WTC11 (cell line): ENCODE data around the gene CACNA2D3.

Source experiments
- ATF3 ChIP-seq: sonication (generic); formaldehyde crosslinking; conservative IDR thresholded peaks from 2 replicates; pipeline ENCODE4 v1.8.1; 2022; ENCODE audit warnings: mild to moderate bottlenecking, missing genetic modification reagents
- CTCF ChIP-seq: fragments of 200-600 bp; IDR thresholded peaks from 2 replicates; pipeline ENCODE4 v1.8.0; 2022; ENCODE audit warnings: antibody characterized with exemption
- ELF4 ChIP-seq: sonication (generic); formaldehyde crosslinking; IDR thresholded peaks from 2 replicates; pipeline ENCODE4 v1.8.1; 2022; ENCODE audit warnings: low read depth, mild to moderate bottlenecking, moderate library complexity, missing genetic modification reagents
- FOXP4 ChIP-seq: sonication (generic); formaldehyde crosslinking; IDR thresholded peaks from 2 replicates; pipeline ENCODE4 v1.8.0; 2022; ENCODE audit warnings: mild to moderate bottlenecking, missing genetic modification reagents
- NFYB ChIP-seq: sonication (generic); formaldehyde crosslinking; conservative IDR thresholded peaks from 2 replicates; pipeline ENCODE4 v1.8.0; 2022; ENCODE audit warnings: low read depth, missing genetic modification reagents
- NR1H2 ChIP-seq: sonication (generic); formaldehyde crosslinking; IDR thresholded peaks from 2 replicates; pipeline ENCODE4 v1.9.0; 2021; ENCODE audit warnings: mild to moderate bottlenecking, moderate library complexity, missing genetic modification reagents
- STAT6 ChIP-seq: sonication (generic); formaldehyde crosslinking; conservative IDR thresholded peaks from 2 replicates; pipeline ENCODE4 v1.8.1; 2023; ENCODE audit warnings: mild to moderate bottlenecking, low read depth, missing genetic modification reagents, moderate library complexity

- TF ChIP-seq NFYB (CRISPR knock-in tag), result no peak
- TF ChIP-seq CTCF, result no peak
- no peak for TF ChIP-seq FOXP4 (CRISPR knock-in tag)
- TF ChIP-seq NR1H2 (CRISPR knock-in tag), result no peak
- TF ChIP-seq ELF4 (CRISPR knock-in tag), result no peak
- no peak for TF ChIP-seq STAT6 (CRISPR knock-in tag)
- no peak for TF ChIP-seq ATF3 (CRISPR knock-in tag)
These were observed 55.5 kb downstream of the CACNA2D3 start for GRCh38 chr3:54177816-54178215.
